Endothelial cell (in vitro differentiated cells): Measurements from ENCODE around the gene RNASE11. TPM values are rescaled to one million over a fixed set of nuclear protein-coding genes. Genes with fewer than 3 reads are reported as not detected.
"Not testable (repeated sequence)": the region's sequence is repeated elsewhere in the genome, so short reads cannot be mapped to it uniquely, and the experiment has no call there.

Experiments
- DNase-seq: peaks from one replicate; pipeline ENCODE4 v3.0.0; 2021; ENCODE audit warnings: low spot score
- H3K27ac Mint-ChIP-seq: one replicate; pipeline ENCODE4 v1.8.0; 2021; ENCODE audit warnings: mixed read lengths, inconsistent platforms; ENCODE audit not compliant: unreplicated experiment
- H3K27me3 Mint-ChIP-seq: one replicate; pipeline ENCODE4 v1.8.0; 2021; ENCODE audit warnings: mild to moderate bottlenecking, moderate library complexity, mixed read lengths, inconsistent platforms; ENCODE audit not compliant: unreplicated experiment
- H3K36me3 Mint-ChIP-seq: one replicate; pipeline ENCODE4 v1.8.0; 2021; ENCODE audit warnings: mild to moderate bottlenecking, low read depth, mixed read lengths, inconsistent platforms; ENCODE audit not compliant: unreplicated experiment
- H3K4me1 Mint-ChIP-seq: one replicate; pipeline ENCODE4 v1.8.0; 2021; ENCODE audit warnings: mild to moderate bottlenecking, mixed read lengths, inconsistent platforms; ENCODE audit not compliant: unreplicated experiment
- H3K4me3 Mint-ChIP-seq: one replicate; pipeline ENCODE4 v1.8.0; 2021; ENCODE audit warnings: mild to moderate bottlenecking, mixed read lengths, inconsistent platforms; ENCODE audit not compliant: unreplicated experiment
- H3K9me3 Mint-ChIP-seq: one replicate; pipeline ENCODE4 v1.8.0; 2021; ENCODE audit warnings: mixed read lengths, inconsistent platforms; ENCODE audit not compliant: unreplicated experiment
- total RNA-seq: library from RNA; stranded (reverse); fragmentation: NEBNext Ultra II Directional; extraction: Animal tissue kit (Norgen Biotek cat#: 25700); gene quantifications from one replicate; pipeline ENCODE4 v1.2.1, GENCODE V29; 2021; ENCODE audit not compliant: unreplicated experiment
- TF ChIP-seq, protein P1 (sequence below): fragments of 200-600 bp; sonication (generic); IDR thresholded peaks from one replicate; pipeline ENCODE4 v1.5.0; 2021; ENCODE audit warnings: antibody characterized with exemption; ENCODE audit not compliant: unreplicated experiment

RNASE11 gene
- total RNA-seq, 1 donor from 2014 or later = 0.31 TPM

DNA sequence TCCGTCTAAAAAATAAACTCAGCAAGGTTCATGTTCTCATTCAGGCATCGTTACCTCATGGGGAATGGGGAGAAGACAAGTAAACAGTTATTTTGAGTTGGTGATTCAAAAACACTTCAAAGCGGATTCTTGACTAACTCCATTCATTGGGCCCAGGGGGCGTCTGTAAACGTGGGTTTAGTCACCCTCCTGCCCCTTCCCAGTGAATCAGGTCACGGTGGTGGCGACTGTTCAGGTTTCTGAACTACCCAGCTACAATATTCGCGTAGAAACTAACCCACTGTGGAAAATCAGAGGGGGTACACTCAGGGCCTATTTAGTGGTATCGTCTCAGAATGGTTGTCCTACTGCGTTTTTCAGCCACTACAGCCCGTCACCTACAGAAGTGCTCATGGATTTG is 38.5 kb upstream of the RNASE11 start:
- TF ChIP-seq, protein P1, sequence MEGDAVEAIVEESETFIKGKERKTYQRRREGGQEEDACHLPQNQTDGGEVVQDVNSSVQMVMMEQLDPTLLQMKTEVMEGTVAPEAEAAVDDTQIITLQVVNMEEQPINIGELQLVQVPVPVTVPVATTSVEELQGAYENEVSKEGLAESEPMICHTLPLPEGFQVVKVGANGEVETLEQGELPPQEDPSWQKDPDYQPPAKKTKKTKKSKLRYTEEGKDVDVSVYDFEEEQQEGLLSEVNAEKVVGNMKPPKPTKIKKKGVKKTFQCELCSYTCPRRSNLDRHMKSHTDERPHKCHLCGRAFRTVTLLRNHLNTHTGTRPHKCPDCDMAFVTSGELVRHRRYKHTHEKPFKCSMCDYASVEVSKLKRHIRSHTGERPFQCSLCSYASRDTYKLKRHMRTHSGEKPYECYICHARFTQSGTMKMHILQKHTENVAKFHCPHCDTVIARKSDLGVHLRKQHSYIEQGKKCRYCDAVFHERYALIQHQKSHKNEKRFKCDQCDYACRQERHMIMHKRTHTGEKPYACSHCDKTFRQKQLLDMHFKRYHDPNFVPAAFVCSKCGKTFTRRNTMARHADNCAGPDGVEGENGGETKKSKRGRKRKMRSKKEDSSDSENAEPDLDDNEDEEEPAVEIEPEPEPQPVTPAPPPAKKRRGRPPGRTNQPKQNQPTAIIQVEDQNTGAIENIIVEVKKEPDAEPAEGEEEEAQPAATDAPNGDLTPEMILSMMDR = no peak
- DNase-seq = no peak
- H3K4me3 Mint-ChIP-seq = peak overlapping the region; percentile 75
- no peaks in the 10 kb centered on the region for H3K9me3 Mint-ChIP-seq
- H3K4me1 Mint-ChIP-seq = peaks cover 58% of the 10 kb centered on the region
- H3K27ac Mint-ChIP-seq = no peak overlapping the region
- peaks cover 19% of the 10 kb centered on the region for H3K27me3 Mint-ChIP-seq
- H3K36me3 Mint-ChIP-seq = peaks cover 4% of the 10 kb centered on the region

GRCh38 chr14:20624495-20625070 is 36.8 kb upstream of the RNASE11 start:
- peak overlapping the region; percentile 85 for H3K4me3 Mint-ChIP-seq
- peaks cover 57% of the 10 kb centered on the region for H3K4me1 Mint-ChIP-seq
- TF ChIP-seq, protein P1 = no peak
- no peaks in the 10 kb centered on the region for H3K9me3 Mint-ChIP-seq
- peaks cover 17% of the 10 kb centered on the region for H3K27me3 Mint-ChIP-seq
- peaks cover 4% of the 10 kb centered on the region for H3K36me3 Mint-ChIP-seq
- H3K27ac Mint-ChIP-seq = peak overlapping the region; percentile 76
- DNase-seq = peak; percentile 22

- Mint-ChIP-seq H3K4me3 (no peak overlapping the region), H3K9me3 (no peaks in the 10 kb centered on the region), H3K4me1 (peaks cover 60% of the 10 kb centered on the region), H3K36me3 (peaks cover 4% of the 10 kb centered on the region), H3K27me3 (peaks cover 17% of the 10 kb centered on the region), H3K27ac (peak overlapping the region; percentile 62)
- DNase-seq = peak; percentile 24
- TF ChIP-seq, protein P1 = no peak
Observed at GRCh38 chr14:20623798-20624197, 36.0 kb upstream of the RNASE11 start.

GRCh38 chr14:20622816-20623291 is 35.1 kb upstream of the RNASE11 start:
- H3K9me3 Mint-ChIP-seq = no peaks in the 10 kb centered on the region
- no peak for DNase-seq
- TF ChIP-seq, protein P1 = no peak
- H3K27me3 Mint-ChIP-seq = peaks cover 15% of the 10 kb centered on the region
- peaks cover 4% of the 10 kb centered on the region for H3K36me3 Mint-ChIP-seq
- H3K4me1 Mint-ChIP-seq = peaks cover 58% of the 10 kb centered on the region
- no peak overlapping the region for H3K4me3 Mint-ChIP-seq
- no peak overlapping the region for H3K27ac Mint-ChIP-seq

DNA sequence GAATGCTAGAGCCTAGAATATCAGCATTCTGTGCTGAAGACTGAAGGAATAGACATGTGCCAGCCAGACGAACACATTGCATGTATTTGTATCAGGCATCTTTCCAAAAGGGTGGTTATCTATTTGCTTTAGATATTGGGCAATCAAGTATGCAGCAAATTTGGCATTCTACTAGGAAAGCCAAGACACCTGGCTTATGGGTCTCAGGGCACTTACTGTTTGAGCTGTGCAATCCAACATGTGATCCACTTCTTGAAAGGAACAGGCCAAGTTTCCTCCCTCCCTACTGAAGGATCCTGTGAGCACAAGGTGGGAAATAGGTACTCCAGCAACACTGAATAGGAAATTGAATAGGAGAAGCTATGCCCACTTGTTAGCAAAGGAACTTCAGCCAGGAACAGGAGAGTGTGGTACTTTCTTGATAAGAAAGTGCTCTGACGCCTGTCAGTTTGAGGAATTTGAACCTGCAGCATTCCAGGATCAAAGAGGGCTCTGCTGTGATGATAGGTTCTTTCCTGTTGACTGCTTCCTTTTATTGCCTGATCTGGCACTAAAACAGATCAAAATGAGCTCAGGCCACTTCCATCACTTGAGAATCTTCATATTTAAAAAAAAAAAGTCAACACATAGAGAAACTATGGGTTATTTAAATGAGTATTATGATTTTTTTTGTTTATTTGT is 33.1 kb upstream of the RNASE11 start:
- Mint-ChIP-seq H3K4me3 (no peak overlapping the region), H3K9me3 (no peaks in the 10 kb centered on the region), H3K27ac (no peak overlapping the region), H3K4me1 (peaks cover 50% of the 10 kb centered on the region), H3K27me3 (peaks cover 15% of the 10 kb centered on the region), H3K36me3 (peaks cover 4% of the 10 kb centered on the region)
- no peak for DNase-seq
- TF ChIP-seq, protein P1 = no peak

GRCh38 chr14:20619688-20620087 is 31.9 kb upstream of the RNASE11 start:
- not testable (repeated sequence) for H3K4me3 Mint-ChIP-seq, DNase-seq, H3K27ac Mint-ChIP-seq, H3K27me3 Mint-ChIP-seq, H3K9me3 Mint-ChIP-seq, H3K36me3 Mint-ChIP-seq
- peaks cover 45% of the 10 kb centered on the region for H3K4me1 Mint-ChIP-seq
